DOHH2 (cell line): ENCODE measurements around the gene UFM1.

Experiments
- H3F3A ChIP-seq: fragments of 200-600 bp; sonication (generic), shearing (Covaris generic); 2 replicates; pipeline ENCODE4 v1.6.0; 2016; ENCODE audit warnings: antibody characterized with exemption, mild to moderate bottlenecking; ENCODE audit not compliant: control insufficient read depth, insufficient read depth
- H3K27ac ChIP-seq: fragments of 200-600 bp; sonication (generic); 2 replicates; pipeline ENCODE4 v1.5.1; 2014; ENCODE audit warnings: low read depth, mild to moderate bottlenecking, low read length, moderate library complexity
- H3K27me3 ChIP-seq: fragments of 200-600 bp; sonication (generic); 2 replicates; pipeline ENCODE4 v1.6.1; 2014; ENCODE audit warnings: mild to moderate bottlenecking, low read length, mixed read lengths; ENCODE audit not compliant: control insufficient read depth
- H3K36me3 ChIP-seq: fragments of 200-600 bp; sonication (generic); 2 replicates; pipeline ENCODE4 v1.6.1; 2014; ENCODE audit warnings: mild to moderate bottlenecking, low read length, moderate library complexity, mixed read lengths; ENCODE audit not compliant: control insufficient read depth
- H3K4me1 ChIP-seq: fragments of 200-600 bp; sonication (generic); 2 replicates; pipeline ENCODE4 v1.6.1; 2014; ENCODE audit warnings: mild to moderate bottlenecking, low read length, mixed read lengths; ENCODE audit not compliant: control insufficient read depth
- H3K4me2 ChIP-seq: fragments of 200-600 bp; sonication (generic); 2 replicates; pipeline ENCODE4 v1.6.0; 2014; ENCODE audit warnings: mild to moderate bottlenecking, low read length, moderate library complexity
- H3K4me3 ChIP-seq: fragments of 200-600 bp; sonication (generic); 2 replicates; pipeline ENCODE4 v1.5.1; 2014; ENCODE audit warnings: mild to moderate bottlenecking, low read length, mixed read lengths
- H3K79me2 ChIP-seq: fragments of 200-600 bp; sonication (generic); 2 replicates; pipeline ENCODE4 v1.6.1; 2014; ENCODE audit warnings: mild to moderate bottlenecking, low read length, mixed read lengths; ENCODE audit not compliant: control insufficient read depth
- H3K9me2 ChIP-seq: fragments of 200-600 bp; sonication (generic); replicated peaks from 2 replicates; pipeline ENCODE4 v1.6.1; 2014; ENCODE audit warnings: mild to moderate bottlenecking, low read length, mixed read lengths; ENCODE audit not compliant: control insufficient read depth
- H3K9me3 ChIP-seq: fragments of 200-600 bp; sonication (generic); 2 replicates; pipeline ENCODE4 v1.6.1; 2014; ENCODE audit warnings: antibody characterized with exemption, low read length, mixed read lengths; ENCODE audit not compliant: control insufficient read depth, insufficient read depth
- H4K20me1 ChIP-seq: fragments of 200-600 bp; sonication (generic); 2 replicates; pipeline ENCODE4 v1.6.0; 2014; ENCODE audit warnings: low read depth, mild to moderate bottlenecking, antibody characterized with exemption, low read length, moderate library complexity; ENCODE audit not compliant: control insufficient read depth, insufficient read depth
- EZH2phosphoT487 ChIP-seq: fragments of 200-600 bp; sonication (generic); IDR thresholded peaks from 2 replicates; pipeline ENCODE4 v1.6.1; 2017; ENCODE audit warnings: borderline replicate concordance, mild to moderate bottlenecking, antibody characterized with exemption, low read length, moderate library complexity, mixed read lengths
- TF ChIP-seq, protein P1 (sequence below): fragments of 200-600 bp; sonication (generic); IDR thresholded peaks from one replicate; pipeline ENCODE4 v1.5.1; 2014; ENCODE audit warnings: antibody characterized with exemption, mild to moderate bottlenecking, low read depth, low read length; ENCODE audit not compliant: poor library complexity, severe bottlenecking

The UFM1 gene

GRCh38 chr13:38349390-38350113 lies at the start of gene UFM1:
Gene UFM1 (plus strand): TSS chr13:38349851. CDS start chr13:38349920, 69 bp downstream.
- H3K9me3 ChIP-seq, result no peaks in the 10 kb centered on the region
- H4K20me1 ChIP-seq, result no peaks in the 10 kb centered on the region
- peak within 1 kb of the TSS; percentile 63 for H3K4me2 ChIP-seq
- peak within 1 kb of the TSS; percentile 95 for H3K4me3 ChIP-seq
- no peaks in the 10 kb centered on the region for H3K27me3 ChIP-seq
- H3K4me1 ChIP-seq, result peaks cover 20% of the 10 kb centered on the region
- H3K36me3 ChIP-seq, result peaks cover 38% of the 10 kb centered on the region
- no peaks in the 10 kb centered on the region for H3F3A ChIP-seq
- peaks cover 37% of the 10 kb centered on the region for H3K79me2 ChIP-seq
- TF ChIP-seq EZH2phosphoT487, result no peak
- TF ChIP-seq, protein P1, sequence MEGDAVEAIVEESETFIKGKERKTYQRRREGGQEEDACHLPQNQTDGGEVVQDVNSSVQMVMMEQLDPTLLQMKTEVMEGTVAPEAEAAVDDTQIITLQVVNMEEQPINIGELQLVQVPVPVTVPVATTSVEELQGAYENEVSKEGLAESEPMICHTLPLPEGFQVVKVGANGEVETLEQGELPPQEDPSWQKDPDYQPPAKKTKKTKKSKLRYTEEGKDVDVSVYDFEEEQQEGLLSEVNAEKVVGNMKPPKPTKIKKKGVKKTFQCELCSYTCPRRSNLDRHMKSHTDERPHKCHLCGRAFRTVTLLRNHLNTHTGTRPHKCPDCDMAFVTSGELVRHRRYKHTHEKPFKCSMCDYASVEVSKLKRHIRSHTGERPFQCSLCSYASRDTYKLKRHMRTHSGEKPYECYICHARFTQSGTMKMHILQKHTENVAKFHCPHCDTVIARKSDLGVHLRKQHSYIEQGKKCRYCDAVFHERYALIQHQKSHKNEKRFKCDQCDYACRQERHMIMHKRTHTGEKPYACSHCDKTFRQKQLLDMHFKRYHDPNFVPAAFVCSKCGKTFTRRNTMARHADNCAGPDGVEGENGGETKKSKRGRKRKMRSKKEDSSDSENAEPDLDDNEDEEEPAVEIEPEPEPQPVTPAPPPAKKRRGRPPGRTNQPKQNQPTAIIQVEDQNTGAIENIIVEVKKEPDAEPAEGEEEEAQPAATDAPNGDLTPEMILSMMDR, result no peak
- peak within 1 kb of the TSS; percentile 41; the same call in 1 of the 2 replicates for H3K27ac ChIP-seq
- H3K9me2 ChIP-seq, result no peaks in the 10 kb centered on the region

GRCh38 chr13:38301236-38301635 lies 48.4 kb upstream of the UFM1 start:
- H3F3A ChIP-seq, result no peaks in the 10 kb centered on the region
- no peaks in the 10 kb centered on the region for H3K27me3 ChIP-seq
- no peak overlapping the region for H3K4me2 ChIP-seq
- H3K27ac ChIP-seq, result no peak overlapping the region
- no peaks in the 10 kb centered on the region for H3K79me2 ChIP-seq
- H3K36me3 ChIP-seq, result no peaks in the 10 kb centered on the region
- H3K4me3 ChIP-seq, result no peak overlapping the region
- H3K9me3 ChIP-seq, result no peaks in the 10 kb centered on the region
- H4K20me1 ChIP-seq, result no peaks in the 10 kb centered on the region
- no peaks in the 10 kb centered on the region for H3K9me2 ChIP-seq
- no peaks in the 10 kb centered on the region for H3K4me1 ChIP-seq
- TF ChIP-seq EZH2phosphoT487, result no peak
- TF ChIP-seq, protein P1, result no peak

DNA sequence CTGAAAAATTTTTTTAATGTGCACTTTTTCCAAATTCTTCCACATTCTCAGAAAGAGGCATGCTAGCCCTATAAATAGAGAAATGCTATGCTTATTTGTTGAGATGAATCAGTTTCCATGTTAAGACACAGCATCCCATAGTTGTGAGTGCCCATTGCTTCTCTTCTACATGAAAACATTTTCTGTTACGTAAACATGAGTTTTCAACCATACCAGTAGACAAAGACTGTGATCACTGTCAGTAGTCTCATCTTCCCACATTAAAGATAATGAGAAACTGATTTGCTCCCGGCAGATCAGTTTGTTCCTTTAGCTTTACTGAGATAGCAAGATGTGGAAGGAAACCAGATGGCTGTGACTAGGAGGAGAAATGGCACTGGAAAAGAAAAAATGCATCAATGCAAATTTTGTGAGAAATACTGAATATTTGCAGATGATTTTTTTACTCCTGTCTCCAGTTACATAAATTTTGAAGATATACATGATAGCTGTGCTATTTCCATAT lies 45.8 kb upstream of the UFM1 start:
- no peaks in the 10 kb centered on the region for H4K20me1 ChIP-seq
- TF ChIP-seq EZH2phosphoT487, result no peak
- TF ChIP-seq, protein P1, result no peak
- H3K9me2 ChIP-seq, result no peaks in the 10 kb centered on the region
- H3K27ac ChIP-seq, result no peak overlapping the region
- no peak overlapping the region for H3K4me2 ChIP-seq
- no peaks in the 10 kb centered on the region for H3F3A ChIP-seq
- no peak overlapping the region for H3K4me3 ChIP-seq
- H3K27me3 ChIP-seq, result no peaks in the 10 kb centered on the region
- no peaks in the 10 kb centered on the region for H3K4me1 ChIP-seq
- H3K36me3 ChIP-seq, result no peaks in the 10 kb centered on the region
- H3K79me2 ChIP-seq, result no peaks in the 10 kb centered on the region
- H3K9me3 ChIP-seq, result no peaks in the 10 kb centered on the region
